IPS-11a (cell line): ENCODE measurements around the gene FAM20C.

Source experiments
- H3K4me3 ChIP-seq: one replicate; pipeline ENCODE4 v1.5.1; 2013; ENCODE audit warnings: low read depth, low read length, control low read depth

FAM20C gene

DNA sequence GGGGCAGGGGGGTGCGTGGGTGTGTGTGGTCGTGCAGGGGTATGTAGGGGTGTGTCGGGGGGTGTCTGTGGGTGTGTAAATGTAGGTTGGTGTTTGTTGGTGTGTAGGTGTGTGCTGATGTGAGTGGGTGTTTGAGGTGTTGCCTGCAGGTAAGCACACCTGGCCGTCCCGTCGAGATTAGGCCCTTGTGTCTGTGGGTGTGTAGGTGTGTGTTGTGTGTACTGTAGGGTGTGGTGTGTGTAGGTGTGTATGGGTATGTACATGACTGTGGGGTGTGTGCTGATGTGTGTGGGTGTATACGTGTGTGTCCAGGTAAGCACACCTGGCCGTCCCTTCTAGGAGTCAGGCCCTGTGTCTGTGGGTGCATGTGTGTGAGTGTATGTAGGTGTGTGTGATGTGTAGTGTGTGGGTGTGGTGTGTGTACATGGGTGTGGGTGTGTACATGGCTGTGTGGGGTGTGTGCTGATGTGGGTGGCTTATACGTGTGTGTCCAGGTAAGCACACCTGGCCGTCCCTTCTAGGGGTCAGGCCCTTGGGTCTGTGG is 15.8 kb downstream of the FAM20C start:
- no peak overlapping the region for H3K4me3 ChIP-seq

GRCh38 chr7:208816-209215 is 16.4 kb downstream of the FAM20C start:
- H3K4me3 ChIP-seq: no peak overlapping the region

- no peak overlapping the region for H3K4me3 ChIP-seq
Measured at GRCh38 chr7:209416-209815, 17.0 kb downstream of the FAM20C start.

GRCh38 chr7:209906-210305 is 17.5 kb downstream of the FAM20C start:
- H3K4me3 ChIP-seq: no peak overlapping the region

- no peak overlapping the region for H3K4me3 ChIP-seq
Measured at GRCh38 chr7:210401-210925, 18.1 kb downstream of the FAM20C start.

DNA sequence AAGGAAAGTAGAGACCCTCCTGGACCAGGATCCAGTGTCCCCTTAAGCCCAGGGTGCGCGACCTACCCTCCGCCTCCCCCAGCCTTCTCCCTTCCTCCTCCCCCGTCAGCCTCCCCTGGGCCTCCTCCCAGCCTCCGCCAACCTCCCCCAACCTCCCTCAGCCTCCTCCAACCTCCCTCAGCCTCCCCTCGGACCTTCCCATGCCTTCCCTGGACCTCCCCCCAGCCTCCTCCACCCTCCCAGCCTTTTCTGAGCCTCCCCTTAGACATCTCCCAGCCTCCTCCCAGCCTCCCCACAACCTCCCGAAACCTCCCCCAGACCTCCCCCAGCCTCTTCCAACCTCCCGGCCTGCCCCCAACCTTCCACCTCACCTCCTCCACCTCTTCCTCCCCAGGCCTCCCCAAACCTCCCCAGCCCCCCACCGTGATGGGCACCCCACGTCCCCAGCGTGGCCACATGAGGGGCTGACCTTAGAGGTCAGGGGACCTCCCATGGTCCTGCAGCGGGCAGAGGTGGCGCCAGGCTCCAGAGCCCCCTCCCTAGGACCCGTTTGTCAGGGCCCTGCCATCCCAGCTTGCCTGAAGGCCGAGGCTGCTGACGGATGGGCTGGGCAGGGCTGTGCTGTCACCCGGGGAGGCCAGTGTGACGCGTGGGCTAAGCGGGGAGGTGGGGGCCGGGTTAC is 18.8 kb downstream of the FAM20C start:
- no peak overlapping the region for H3K4me3 ChIP-seq

DNA sequence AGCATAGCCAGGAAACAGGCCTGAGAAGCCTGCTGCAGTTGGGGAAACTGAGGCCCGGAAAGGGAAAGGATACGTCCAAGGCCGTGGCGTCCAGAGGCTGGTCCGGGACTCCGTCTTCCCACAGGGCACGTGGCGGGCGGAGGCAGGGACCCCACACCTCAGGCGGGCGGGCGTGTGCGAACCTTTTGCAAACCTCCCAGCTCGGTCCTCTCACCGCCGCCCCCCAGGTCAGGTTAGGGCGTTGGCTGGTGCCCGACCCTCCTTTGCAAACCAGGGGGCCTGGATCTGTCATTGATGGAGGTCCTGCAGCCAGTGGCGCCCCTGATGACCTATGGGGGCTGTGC is 19.3 kb downstream of the FAM20C start:
- H3K4me3 ChIP-seq: no peak overlapping the region

DNA sequence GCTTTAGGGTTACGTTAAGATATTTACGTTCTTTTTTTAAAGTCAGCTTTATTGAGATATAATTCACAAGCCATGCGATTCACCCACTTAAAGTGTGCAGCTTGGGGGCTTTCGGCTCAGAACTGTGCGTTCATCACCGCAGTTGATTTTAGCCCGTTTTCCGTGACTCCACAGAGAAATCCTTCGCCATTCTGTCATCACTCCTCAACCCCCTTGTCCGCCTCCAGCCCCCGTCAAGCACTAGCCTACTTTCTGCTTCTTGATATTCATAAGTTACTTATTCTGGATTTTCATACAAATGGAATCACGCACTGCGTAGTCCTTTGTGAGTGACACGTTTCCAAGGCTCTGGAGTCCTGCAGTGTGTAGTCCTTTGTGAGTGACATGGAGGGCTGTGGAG is 20.4 kb downstream of the FAM20C start:
- H3K4me3 ChIP-seq: no peak overlapping the region

DNA sequence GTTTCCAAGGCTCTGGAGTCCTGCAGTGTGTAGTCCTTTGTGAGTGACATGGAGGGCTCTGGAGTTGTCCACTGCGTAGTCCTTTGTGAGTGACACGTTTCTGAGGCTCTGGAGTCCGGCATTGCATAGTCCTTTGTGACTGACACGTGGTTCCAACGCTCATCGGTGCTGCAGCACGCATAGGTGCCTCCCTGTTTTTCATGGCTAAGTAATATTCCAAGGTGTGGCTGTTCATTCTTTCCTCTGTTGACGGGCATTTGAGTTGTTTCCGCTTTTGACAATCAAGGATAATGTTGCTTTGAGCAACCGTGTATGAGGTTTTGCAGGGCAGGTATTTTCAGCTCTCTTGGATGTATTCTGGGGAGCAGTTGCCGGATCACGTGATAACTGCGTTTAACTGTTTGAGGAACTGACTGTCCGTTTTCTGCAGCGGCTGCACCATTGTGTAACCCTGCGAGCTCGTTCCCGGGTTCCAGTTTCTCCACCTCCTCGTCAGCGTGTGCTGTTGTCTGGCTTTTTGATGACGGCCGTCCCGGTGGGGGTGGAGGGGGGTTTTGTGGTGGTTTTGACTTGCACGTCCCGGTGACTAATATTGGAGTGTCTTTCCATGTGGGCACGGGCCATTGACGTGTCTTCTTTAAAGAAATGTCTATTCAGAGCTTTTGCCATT is 21.1 kb downstream of the FAM20C start:
- H3K4me3 ChIP-seq: no peak overlapping the region

GRCh38 chr7:214410-215212 is 22.2 kb downstream of the FAM20C start:
- H3K4me3 ChIP-seq: no peak overlapping the region

DNA sequence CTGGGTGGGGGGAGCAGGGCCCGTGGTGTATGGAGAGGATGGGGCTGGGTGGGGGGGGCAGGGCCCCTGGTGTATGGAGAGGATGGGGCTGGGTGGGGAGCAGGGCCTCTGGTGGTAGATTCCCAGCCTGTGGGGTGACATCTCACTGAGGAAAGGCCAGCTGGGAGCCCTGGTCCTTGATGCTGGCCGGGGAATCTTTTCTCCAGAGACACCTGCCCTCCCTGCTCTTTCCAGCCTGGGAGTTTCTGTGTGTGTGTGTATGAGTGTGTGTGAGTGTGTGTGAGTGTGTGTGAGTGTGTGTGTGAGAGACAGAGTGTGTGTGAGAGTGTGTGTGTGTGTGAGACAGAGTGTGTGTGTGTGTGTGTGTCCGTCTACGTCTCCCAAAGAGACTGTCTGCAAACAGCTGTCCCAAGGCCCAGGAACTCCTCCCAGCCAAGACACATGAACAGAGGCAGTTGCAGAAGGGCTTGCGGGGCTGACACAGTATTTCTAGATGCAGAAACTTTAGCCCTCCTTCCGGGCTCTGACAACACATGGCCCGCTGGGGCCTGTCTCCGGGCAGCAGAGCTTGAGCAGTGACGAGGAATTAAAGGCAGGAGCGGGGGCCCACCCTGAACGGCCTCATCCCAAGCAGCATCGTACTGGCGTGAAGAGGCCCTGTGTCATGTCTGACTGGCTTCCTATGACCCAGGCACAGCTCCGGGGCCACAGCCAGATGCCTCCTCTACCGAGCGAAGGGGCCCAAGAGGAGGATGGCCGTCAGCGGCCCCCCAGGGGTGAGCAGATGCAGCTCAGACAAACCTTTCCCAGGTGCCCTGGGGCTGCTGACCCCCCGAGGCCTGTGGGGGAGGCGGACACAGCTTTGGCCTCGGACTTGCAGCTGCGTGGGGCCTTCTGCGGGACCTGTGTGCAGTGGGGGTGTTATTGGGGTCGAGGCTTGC is 24.3 kb downstream of the FAM20C start:
- no peak overlapping the region for H3K4me3 ChIP-seq

GRCh38 chr7:217781-218180 is 25.4 kb downstream of the FAM20C start:
- no peak overlapping the region for H3K4me3 ChIP-seq

DNA sequence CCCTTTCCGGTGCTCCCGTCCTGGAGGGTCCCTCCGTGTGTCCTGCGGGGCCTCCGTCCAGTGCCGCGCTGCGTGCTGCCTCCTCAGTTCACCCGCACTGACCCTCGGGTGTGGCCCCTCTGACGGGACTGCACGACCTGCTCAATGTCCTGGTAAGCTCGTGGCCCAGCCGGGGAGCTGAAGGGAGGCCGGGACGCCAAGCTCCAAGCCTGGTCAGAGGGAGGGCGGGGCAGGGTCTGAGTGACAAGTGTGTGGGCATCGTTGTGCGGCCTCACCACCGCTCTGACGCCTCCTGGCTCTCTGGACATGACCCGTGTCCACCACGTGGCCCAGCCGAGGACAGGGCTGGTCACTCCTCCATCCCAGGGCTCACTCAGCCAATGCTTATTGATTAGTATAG is 25.9 kb downstream of the FAM20C start:
- H3K4me3 ChIP-seq: no peak overlapping the region

DNA sequence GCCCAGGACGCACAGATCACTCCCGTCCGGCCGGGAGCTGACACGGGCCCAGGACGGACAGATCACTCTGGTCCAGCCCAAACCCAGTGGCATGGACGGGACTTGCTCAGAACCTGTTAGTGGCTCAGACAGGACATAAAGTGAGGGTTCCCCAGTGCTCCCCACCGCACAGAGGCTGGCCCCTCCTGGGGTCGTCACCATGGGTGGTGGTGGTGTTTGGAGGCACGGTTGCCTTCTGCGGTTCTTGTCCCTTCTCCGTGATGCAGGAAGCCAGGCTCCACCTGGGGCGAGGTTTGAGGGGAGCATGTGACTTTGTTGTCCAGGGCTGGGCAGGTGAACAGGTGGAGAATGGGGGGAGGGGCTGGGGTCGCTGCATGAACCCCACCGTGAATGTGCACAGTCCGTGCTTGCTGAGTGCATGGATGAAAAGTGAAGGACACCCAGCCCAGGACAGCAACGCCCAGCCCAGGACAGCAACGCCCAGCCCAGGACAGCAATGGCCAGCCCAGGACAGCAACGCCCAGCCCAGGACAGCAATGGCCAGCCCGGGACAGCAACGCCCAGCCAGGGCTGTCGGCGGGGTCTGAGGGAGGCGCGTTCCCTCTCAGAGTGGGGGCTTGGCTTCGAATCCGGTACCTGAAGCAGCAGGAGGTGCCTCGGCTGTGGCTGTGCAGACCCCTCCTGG is 26.7 kb downstream of the FAM20C start:
- H3K4me3 ChIP-seq: no peak overlapping the region

DNA sequence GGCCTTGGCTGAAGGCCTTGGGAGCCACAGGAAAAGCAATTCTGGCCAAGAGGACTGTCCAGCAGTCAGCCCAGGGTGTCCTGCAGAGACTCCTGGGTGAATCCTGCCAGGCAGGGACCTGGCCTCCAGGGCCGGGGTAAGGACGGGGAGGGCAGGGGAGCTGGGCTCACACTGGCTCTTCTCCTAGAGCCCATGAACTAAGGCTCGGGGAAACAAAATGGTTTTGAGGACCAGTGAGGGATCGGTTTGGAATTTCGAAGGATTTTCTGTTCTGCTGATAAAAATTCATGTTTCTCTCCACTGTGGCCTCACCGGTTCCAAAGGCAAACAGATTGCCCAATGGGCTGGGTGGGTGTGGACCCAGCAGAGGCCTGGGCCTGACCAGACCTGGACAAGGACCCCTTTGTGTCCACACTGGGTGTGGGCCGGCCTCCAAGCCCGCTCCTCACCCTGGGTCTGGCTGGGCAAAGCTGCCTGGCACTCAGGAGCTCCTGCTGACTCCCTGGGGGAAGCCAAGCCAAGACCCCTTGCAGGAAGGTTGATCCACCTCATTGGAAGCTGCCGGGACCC is 27.3 kb downstream of the FAM20C start:
- H3K4me3 ChIP-seq: no peak overlapping the region

DNA sequence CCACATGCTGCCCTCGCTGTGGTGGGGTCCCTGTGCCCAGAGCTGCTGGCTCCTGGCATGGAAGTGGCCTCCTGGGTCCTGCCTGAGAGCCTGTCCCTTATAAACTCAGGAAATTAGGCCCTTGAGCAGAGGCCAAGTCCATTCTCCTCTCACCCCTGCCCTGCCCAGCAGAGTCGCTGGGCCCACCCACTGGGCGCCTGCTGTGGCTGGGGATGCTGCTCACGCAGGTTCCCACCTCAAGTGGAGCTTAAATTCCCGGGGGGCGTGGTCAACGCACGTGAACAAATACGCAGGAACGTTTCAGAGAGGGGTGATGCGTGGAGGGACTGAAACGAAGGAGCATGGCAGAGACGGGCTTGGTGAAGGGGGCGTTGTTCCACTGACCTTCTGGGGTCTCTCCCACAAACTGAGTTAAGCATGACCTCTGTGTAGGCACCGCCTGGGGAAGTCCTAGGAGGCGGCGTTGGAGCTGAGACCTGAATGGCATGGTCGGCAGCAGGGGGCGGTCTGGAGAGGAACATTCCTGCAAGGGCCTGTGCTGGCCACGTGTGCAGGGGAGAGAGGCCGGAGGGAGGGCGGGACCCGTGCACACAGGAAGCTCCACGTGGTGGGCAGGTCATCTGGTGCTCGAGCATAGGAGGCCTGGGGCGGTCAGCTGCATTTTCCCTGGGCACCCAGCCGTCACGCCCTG is 27.9 kb downstream of the FAM20C start:
- H3K4me3 ChIP-seq: no peak overlapping the region

DNA sequence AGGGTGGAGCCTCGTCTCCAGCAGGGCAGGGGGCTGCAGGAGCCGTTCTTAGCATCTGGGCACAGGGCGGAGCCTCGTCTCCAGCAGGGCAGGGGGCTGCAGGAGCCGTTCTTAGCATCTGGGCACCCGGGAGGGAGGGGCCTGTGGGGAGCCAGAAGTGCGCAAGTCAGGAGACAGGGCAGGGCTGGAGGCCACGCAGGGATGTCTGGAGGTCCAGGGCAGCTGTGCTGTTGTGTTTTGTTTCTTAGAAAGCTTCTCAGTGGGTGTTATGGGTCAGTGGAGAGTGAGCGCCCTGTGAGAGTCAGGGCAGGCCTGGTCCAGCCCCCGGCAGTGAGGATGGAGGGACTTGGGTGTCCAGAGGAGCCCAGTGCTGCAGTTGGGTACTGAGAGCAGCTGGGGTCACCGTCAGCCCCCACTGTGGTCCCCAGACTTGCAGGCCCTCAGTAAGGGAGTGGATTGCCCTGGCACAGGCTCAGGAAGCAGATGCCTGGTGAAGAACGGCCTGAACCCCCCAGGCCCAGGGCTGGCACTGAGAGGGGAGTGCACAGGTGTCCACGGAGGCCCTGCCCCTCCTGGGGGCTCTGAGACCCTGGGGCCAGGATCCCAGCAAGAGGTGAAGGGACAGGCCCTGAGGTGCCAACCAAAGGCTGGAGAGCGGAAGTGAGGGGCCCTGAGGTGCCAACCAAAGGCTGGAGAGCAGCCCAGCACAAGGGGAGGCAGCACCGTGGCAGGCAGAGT is 29.8 kb downstream of the FAM20C start:
- H3K4me3 ChIP-seq: no peak overlapping the region

DNA sequence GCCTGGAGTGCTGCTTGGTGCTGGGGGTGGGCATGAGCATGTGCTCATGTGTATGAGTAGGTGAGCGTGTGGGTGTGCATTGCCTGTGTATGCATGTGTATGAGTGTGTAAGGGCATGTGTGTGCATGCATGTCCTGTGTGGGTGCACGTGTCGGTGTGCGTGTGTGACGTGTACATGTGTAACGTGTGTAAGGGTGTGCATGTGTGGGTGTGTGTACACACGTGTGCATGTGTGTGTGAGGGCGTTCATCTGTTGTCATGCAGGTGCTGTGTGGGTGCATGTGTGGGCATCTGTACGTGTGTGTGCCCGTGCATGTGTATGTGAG is 30.3 kb downstream of the FAM20C start:
- H3K4me3 ChIP-seq: no peak overlapping the region
